H1 (cell line): ENCODE measurements around the gene PRKG2. TPM values are rescaled to one million over a fixed set of nuclear protein-coding genes. Genes with fewer than 3 reads are reported as not detected.

Experiments used
- CTCF ChIA-PET: fragments of 300-600 bp; sonication (Branson Sonifier 250); formaldehyde crosslinking; loops from one replicate; lab custom pipeline; 2021; ENCODE audit not compliant: partially characterized antibody; lab: Charles Lee
- POLR2A ChIA-PET: fragments of 300-600 bp; sonication (Branson Sonifier 250); formaldehyde crosslinking; loops from one replicate; lab custom pipeline; 2021; ENCODE audit warnings: inconsistent platforms; ENCODE audit not compliant: partially characterized antibody; lab: Charles Lee
- DNase-seq, 2 experiments: peaks; one replicate each; pipeline versions ENCODE4 v3.0.0 to v3.0.0-alpha.2; 2010 to 2022; ENCODE audit warnings: low spot score in 2 of 2, low read depth in 1 of 2, mixed read lengths in 1 of 2
- FAIRE-seq: peaks from 2 replicates; lab custom pipeline; 2011; peaks lifted over from hg19 to GRCh38; lab: Jason Lieb, UNC
- H2AFZ ChIP-seq: 2 replicates; pipeline ENCODE4 v1.8.1; 2012; ENCODE audit warnings: low read length, inconsistent platforms
- H2AK5ac ChIP-seq: 2 replicates; pipeline ENCODE4 v1.6.1; 2013; ENCODE audit warnings: low read depth, low read length
- H2BK120ac ChIP-seq: replicated peaks from 2 replicates; pipeline ENCODE3; 2013; ENCODE audit warnings: low read depth, low read length, inconsistent platforms
- H2BK12ac ChIP-seq: 2 replicates; pipeline ENCODE4 v1.6.1; 2013; ENCODE audit warnings: low read depth, low read length
- H2BK15ac ChIP-seq: 2 replicates; pipeline ENCODE4 v1.6.1; 2013; ENCODE audit warnings: low read length
- H2BK20ac ChIP-seq: 2 replicates; pipeline ENCODE4 v1.6.1; 2013; ENCODE audit warnings: low read length
- H2BK5ac ChIP-seq: 2 replicates; pipeline ENCODE4 v1.6.1; 2013; ENCODE audit warnings: low read depth, low read length
- H3K14ac ChIP-seq: 2 replicates; pipeline ENCODE4 v1.6.1; 2013; ENCODE audit warnings: inconsistent platforms; ENCODE audit not compliant: insufficient read length
- H3K18ac ChIP-seq: 2 replicates; pipeline ENCODE4 v1.6.1; 2013; ENCODE audit warnings: low read length; ENCODE audit errors: extremely low read depth
- H3K23ac ChIP-seq: 2 replicates; pipeline ENCODE4 v1.6.1; 2013; ENCODE audit warnings: inconsistent platforms; ENCODE audit not compliant: insufficient read length
- H3K23me2 ChIP-seq: 2 replicates; pipeline ENCODE4 v1.6.1; 2013; ENCODE audit warnings: low read depth, low read length
- H3K27ac ChIP-seq: 2 replicates; pipeline ENCODE4 v1.6.1; 2011; ENCODE audit warnings: low read depth, low read length, inconsistent platforms
- H3K27me3 ChIP-seq, 4 experiments: replicated peaks in 1 of 4; 1 replicate in 1 of 4; 2 replicates in 3 of 4; pipeline versions ENCODE4 v1.6.1 to v1.8.1; 2011 to 2013; ENCODE audit warnings: low read length in 3 of 4, mild to moderate bottlenecking in 3 of 4, inconsistent platforms in 2 of 4, mixed read lengths in 2 of 4, moderate library complexity in 1 of 4; ENCODE audit not compliant: control insufficient read depth in 3 of 4, insufficient read depth in 3 of 4; ENCODE audit errors: extremely low read depth in 1 of 4
- H3K36me3 ChIP-seq, 4 experiments: 2 replicates each; pipeline versions ENCODE4 v1.6.1 to v1.8.1; 2011 to 2013; ENCODE audit warnings: mild to moderate bottlenecking in 4 of 4, low read length in 3 of 4, moderate library complexity in 2 of 4, control low read depth in 1 of 4, inconsistent platforms in 1 of 4; ENCODE audit not compliant: insufficient read depth in 4 of 4, control insufficient read depth in 2 of 4
- H3K4ac ChIP-seq: replicated peaks from 2 replicates; pipeline ENCODE3; 2013; ENCODE audit warnings: low read length, low read depth, mixed read lengths, inconsistent platforms; ENCODE audit not compliant: insufficient read length
- H3K4me1 ChIP-seq, 4 experiments: replicated peaks in 1 of 4; 1 replicate in 1 of 4; 2 replicates in 3 of 4; pipeline versions ENCODE4 v1.6.1 to v1.8.1; 2011 to 2013; ENCODE audit warnings: low read length in 3 of 4, inconsistent platforms in 2 of 4, mixed read lengths in 1 of 4; ENCODE audit not compliant: insufficient read depth in 4 of 4, control insufficient read depth in 3 of 4
- H3K4me2 ChIP-seq, 2 experiments: 2 replicates each; pipeline versions ENCODE4 v1.6.1 to v1.8.1; 2011 to 2013; ENCODE audit warnings: low read depth in 2 of 2, low read length in 2 of 2, control low read depth in 1 of 2, inconsistent platforms in 1 of 2, mild to moderate bottlenecking in 1 of 2; ENCODE audit not compliant: insufficient read depth in 1 of 2
- H3K4me3 ChIP-seq, 4 experiments: fragments of 200-600, 300-600 bp in 1 of 4; sonication (generic), shearing (Covaris generic), sonication (Bioruptor Twin) in 1 of 4; 2 replicates each; pipeline versions ENCODE4 v1.5.1 to v1.8.1; 2011 to 2016; ENCODE audit warnings: low read length in 4 of 4, low read depth in 3 of 4, control low read depth in 2 of 4, inconsistent platforms in 2 of 4, mild to moderate bottlenecking in 2 of 4, mixed read lengths in 1 of 4, moderate library complexity in 1 of 4; ENCODE audit not compliant: insufficient read depth in 2 of 4; ENCODE audit errors: extremely low read depth in 1 of 4
- H3K56ac ChIP-seq: replicated peaks from 2 replicates; pipeline ENCODE3; 2013; ENCODE audit warnings: low read depth, mild to moderate bottlenecking, mixed read lengths, low read length, inconsistent platforms; ENCODE audit not compliant: insufficient read length
- H3K79me1 ChIP-seq: 2 replicates; pipeline ENCODE4 v1.6.1; 2013; ENCODE audit warnings: low read depth, low read length, control low read depth
- H3K79me2 ChIP-seq, 2 experiments: 2 replicates each; pipeline versions ENCODE4 v1.6.1 to v1.8.1; 2012 to 2013; ENCODE audit warnings: low read length in 2 of 2, mild to moderate bottlenecking in 2 of 2, inconsistent platforms in 1 of 2; ENCODE audit not compliant: insufficient read depth in 2 of 2, control insufficient read depth in 1 of 2
- H3K9ac ChIP-seq, 4 experiments: replicated peaks in 1 of 4; 1 replicate in 1 of 4; 2 replicates in 3 of 4; pipeline versions ENCODE4 v1.6.1 to v1.8.1; 2011 to 2013; ENCODE audit warnings: low read depth in 3 of 4, low read length in 3 of 4, control low read depth in 2 of 4, mild to moderate bottlenecking in 2 of 4, moderate library complexity in 2 of 4, inconsistent platforms in 1 of 4; ENCODE audit errors: extremely low read depth in 1 of 4
- H3K9me3 ChIP-seq, 2 experiments: 2 replicates each; pipeline versions ENCODE4 v1.6.1 to v1.8.1; 2012 to 2013; ENCODE audit warnings: mild to moderate bottlenecking in 2 of 2, moderate library complexity in 2 of 2, control low read depth in 1 of 2, inconsistent platforms in 1 of 2, low read depth in 1 of 2, low read length in 1 of 2, mixed read lengths in 1 of 2; ENCODE audit not compliant: insufficient read depth in 2 of 2
- H4K20me1 ChIP-seq, 2 experiments: replicated peaks in 1 of 2; 2 replicates each; pipeline versions ENCODE3 to v1.8.1; 2011 to 2013; ENCODE audit warnings: inconsistent platforms in 2 of 2, low read length in 2 of 2, mild to moderate bottlenecking in 1 of 2; ENCODE audit not compliant: insufficient read depth in 2 of 2, control insufficient read depth in 1 of 2
- H4K5ac ChIP-seq: 2 replicates; pipeline ENCODE4 v1.6.1; 2013; ENCODE audit warnings: low read length, low read depth, mixed read lengths, inconsistent platforms; ENCODE audit not compliant: insufficient read length
- H4K8ac ChIP-seq: 2 replicates; pipeline ENCODE4 v1.8.0; 2013; ENCODE audit warnings: mild to moderate bottlenecking, moderate library complexity, low read length, inconsistent platforms; ENCODE audit not compliant: insufficient read depth; ENCODE audit errors: extremely low read depth
- H4K91ac ChIP-seq: replicated peaks from 2 replicates; pipeline ENCODE3; 2013; ENCODE audit warnings: low read length, mixed read lengths, inconsistent platforms; ENCODE audit not compliant: insufficient read length
- ATF3 ChIP-seq: IDR thresholded peaks from 2 replicates; pipeline ENCODE4 v1.6.1; 2011; ENCODE audit warnings: low read depth, mild to moderate bottlenecking, low read length; ENCODE audit not compliant: insufficient read depth
- KDM4A ChIP-seq: IDR thresholded peaks from one replicate; pipeline ENCODE4 v1.7.1; 2012; ENCODE audit warnings: low read depth, mild to moderate bottlenecking, moderate library complexity, low read length, inconsistent platforms; ENCODE audit not compliant: severe bottlenecking
- MAX ChIP-seq: IDR thresholded peaks from 2 replicates; pipeline ENCODE4 v1.6.1; 2012; ENCODE audit warnings: inconsistent platforms
- POLR2A ChIP-seq, 2 experiments: IDR thresholded peaks; 1 replicate in 1 of 2; 2 replicates in 1 of 2; pipeline ENCODE4 v1.6.1; 2011; ENCODE audit warnings: low read depth in 2 of 2, low read length in 2 of 2, mild to moderate bottlenecking in 2 of 2; ENCODE audit errors: control extremely low read depth in 1 of 2
- POLR2AphosphoS5 ChIP-seq: IDR thresholded peaks from 2 replicates; pipeline ENCODE4 v1.6.1; 2011; ENCODE audit warnings: low read depth, low read length
- RNF2 ChIP-seq: fragments of 200-900, 300-1000 bp; sonication (generic); IDR thresholded peaks from 2 replicates; pipeline ENCODE4 v1.7.1; 2016; ENCODE audit warnings: borderline replicate concordance, low read depth, mild to moderate bottlenecking, antibody characterized with exemption, low read length; ENCODE audit not compliant: poor library complexity, severe bottlenecking; ENCODE audit errors: missing control alignments
- SIX5 ChIP-seq: IDR thresholded peaks from 2 replicates; pipeline ENCODE4 v1.6.1; 2011; ENCODE audit warnings: mild to moderate bottlenecking, low read depth, low read length
- SRF ChIP-seq: IDR thresholded peaks from 2 replicates; pipeline ENCODE4 v1.6.1; 2011; ENCODE audit warnings: mild to moderate bottlenecking, low read depth, low read length, moderate library complexity
- TBP ChIP-seq: IDR thresholded peaks from 2 replicates; pipeline ENCODE4 v1.6.1; 2011; ENCODE audit warnings: low read depth, low read length, improper control_type of control experiment
- WGBS, 2 experiments: shearing (Covaris generic) in 1 of 2; methylation state at CpG; one replicate each; pipeline versions ENCODE4 v1.1.6 to v1.1.7; 2013 to 2015; ENCODE audit warnings: low lambda C conversion rate in 2 of 2, mixed read lengths in 2 of 2, inconsistent platforms in 1 of 2, low coverage in 1 of 2, missing lambda C conversion rate in 1 of 2; ENCODE audit not compliant: insufficient replicate concordance in 2 of 2, insufficient coverage in 1 of 2, insufficient read length in 1 of 2; ENCODE audit errors: extremely low coverage in 1 of 2, missing lambda C conversion rate in 1 of 2; 5-methylcytosine and 5-hydroxymethylcytosine counted together
- polyA plus RNA-seq, 7 experiments: library from polyadenylated mRNA; depleted of rRNA in 3 of 7; stranded (reverse) in 5 of 7; unstranded in 2 of 7; fragments of >200 nt in 5 of 7; fragments of 200-250 nt in 2 of 7; gene quantifications; 1 replicate in 5 of 7; 2 replicates in 1 of 7; 4 replicates in 1 of 7; pipeline versions ENCODE4 v1.2.1 to v1.2.3, GENCODE V29; 2011 to 2013; ENCODE audit warnings: missing spikeins in 2 of 7, mixed read lengths in 2 of 7
- total RNA-seq: library from RNA; stranded (reverse); fragmentation: NEBNext Ultra II Directional; extraction: Animal tissue kit (Norgen Biotek cat#: 25700); gene quantifications from 2 replicates; pipeline ENCODE4 v1.2.1, GENCODE V29; 2021

PRKG2 gene
- total and polyA plus RNA-seq, 2 of the 8 experiments (the other 6 are each of a cell fraction or from before 2014, with no cell fraction given): 0.45 to 1.2 TPM

DNA sequence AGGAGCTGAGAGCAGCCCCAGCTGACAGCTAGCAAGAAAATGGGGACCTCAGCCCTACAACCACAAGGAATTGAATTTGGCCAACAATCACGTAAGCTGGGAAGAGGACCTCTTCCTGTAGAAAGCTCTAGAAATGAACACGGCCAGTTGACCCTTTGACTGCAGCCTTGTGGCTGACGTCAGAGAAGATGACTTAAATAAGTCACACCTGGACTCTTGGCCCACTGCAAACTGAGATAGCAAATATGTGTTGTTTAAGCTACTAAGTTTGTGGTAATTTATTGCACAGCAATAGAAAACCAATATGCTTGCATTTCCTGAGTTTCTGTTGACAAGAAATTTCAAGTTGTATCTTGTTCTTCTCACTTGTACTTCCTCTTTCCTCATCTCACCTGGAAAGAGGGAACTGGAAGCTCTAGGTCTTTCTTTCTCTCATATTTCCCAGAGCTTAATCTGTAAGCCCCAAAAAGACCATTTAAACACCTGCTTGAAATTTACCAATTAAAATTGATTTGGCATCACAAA, 18.8 kb downstream of the PRKG2 start:
- TF ChIP-seq KDM4A: no peak
- no peak for TF ChIP-seq TBP
- TF ChIP-seq SRF: no peak
- TF ChIP-seq POLR2AphosphoS5: no peak
- no peak for TF ChIP-seq SIX5
- no peak for TF ChIP-seq RNF2
- TF ChIP-seq POLR2A (IDR thresholded peaks at IDR 0.05; ENCODE audit: control extremely low read depth in 1 of 2, low read depth in 2 of 2, low read length in 2 of 2): no peak
- no peak for TF ChIP-seq MAX
- no peak for TF ChIP-seq ATF3

More for the DNA sequence above, 18.8 kb downstream of the PRKG2 start:
- no peak overlapping the region for H3K4me2 ChIP-seq
- no peak overlapping the region for H2BK20ac ChIP-seq
- no peak overlapping the region for H3K4ac ChIP-seq
- no peak overlapping the region for H4K5ac ChIP-seq
- H3K36me3 ChIP-seq: no peaks in the 10 kb centered on the region
- no peaks in the 10 kb centered on the region for H3K79me1 ChIP-seq
- H2BK15ac ChIP-seq: no peak overlapping the region
- no peak overlapping the region for H4K91ac ChIP-seq
- ChIA-PET POLR2A (no interaction called here), CTCF (interaction anchor here (2.4 kb wide), 1 partner anchor 64 kb away, joined by 10 read pairs; no protein-coding TSS in a partner anchor)
- no peaks in the 10 kb centered on the region for H3K9me3 ChIP-seq
- H3K56ac ChIP-seq: no peak overlapping the region
- H4K8ac ChIP-seq: no peak overlapping the region
- H2BK5ac ChIP-seq: no peak overlapping the region
- H2BK120ac ChIP-seq: no peak overlapping the region
- DNase-seq: no peak
- H4K20me1 ChIP-seq: no peaks in the 10 kb centered on the region
- H3K4me3 ChIP-seq: no peak overlapping the region
- H3K79me2 ChIP-seq: no peaks in the 10 kb centered on the region
- H2AFZ ChIP-seq: no peak overlapping the region
- H3K9ac ChIP-seq: no peak overlapping the region
- H2AK5ac ChIP-seq: no peak overlapping the region
- H3K27me3 ChIP-seq: no peaks in the 10 kb centered on the region
- H3K23me2 ChIP-seq: no peaks in the 10 kb centered on the region
- H3K23ac ChIP-seq: no peak overlapping the region
- H3K27ac ChIP-seq: no peak overlapping the region
- no peak overlapping the region for H3K18ac ChIP-seq
- H2BK12ac ChIP-seq: no peak overlapping the region
- FAIRE-seq: no peak
- H3K14ac ChIP-seq: no peak overlapping the region
- WGBS, 2 experiments: 94% methylated on average over 3 of the region's 3 CpGs; no CpG with 5 or more reads in 1 of the 2 experiments
- H3K4me1 ChIP-seq: no peaks in the 10 kb centered on the region
